Measurements from ENCODE around the gene NCF2.

- peak in 4 of 5 experiments; percentile 35 to 53 (median 42) for TF ChIP-seq CTCF (IDR thresholded peaks at IDR 0.05 in 4 of 5, conservative IDR thresholded peaks at IDR 0.05 in 1 of 5)
- TF ChIP-seq POLR2A (IDR thresholded peaks at IDR 0.05) = peak in 1 of 2 donors; percentile 33
Measured at GRCh38 chr1:183633676-183634343, 43.6 kb upstream of the NCF2 start.
